ENCODE results near the gene PIK3C2G.

DNA sequence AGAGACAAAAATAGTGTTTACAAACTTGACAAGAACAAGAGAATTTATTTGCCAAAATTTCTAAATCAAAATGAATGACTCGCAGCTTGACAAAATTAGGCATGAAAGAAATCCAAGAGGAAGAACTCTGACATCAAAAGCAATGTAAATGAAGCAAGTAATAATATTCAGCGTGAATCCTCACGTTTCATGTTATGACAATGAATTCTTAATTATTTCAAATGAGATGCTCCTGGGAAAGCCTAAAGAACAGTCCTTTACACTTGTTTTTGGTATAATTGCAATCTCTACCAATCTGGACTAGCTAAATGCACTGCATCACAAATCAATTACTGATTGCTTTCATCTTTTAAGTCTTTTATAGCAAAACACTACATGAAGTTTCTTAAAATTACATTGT, 29.1 kb downstream of the PIK3C2G start:
- TF ChIP-seq POLR2A (IDR thresholded peaks at IDR 0.05; ENCODE audit: low read depth, low read length): no peak
- TF ChIP-seq, protein P1, sequence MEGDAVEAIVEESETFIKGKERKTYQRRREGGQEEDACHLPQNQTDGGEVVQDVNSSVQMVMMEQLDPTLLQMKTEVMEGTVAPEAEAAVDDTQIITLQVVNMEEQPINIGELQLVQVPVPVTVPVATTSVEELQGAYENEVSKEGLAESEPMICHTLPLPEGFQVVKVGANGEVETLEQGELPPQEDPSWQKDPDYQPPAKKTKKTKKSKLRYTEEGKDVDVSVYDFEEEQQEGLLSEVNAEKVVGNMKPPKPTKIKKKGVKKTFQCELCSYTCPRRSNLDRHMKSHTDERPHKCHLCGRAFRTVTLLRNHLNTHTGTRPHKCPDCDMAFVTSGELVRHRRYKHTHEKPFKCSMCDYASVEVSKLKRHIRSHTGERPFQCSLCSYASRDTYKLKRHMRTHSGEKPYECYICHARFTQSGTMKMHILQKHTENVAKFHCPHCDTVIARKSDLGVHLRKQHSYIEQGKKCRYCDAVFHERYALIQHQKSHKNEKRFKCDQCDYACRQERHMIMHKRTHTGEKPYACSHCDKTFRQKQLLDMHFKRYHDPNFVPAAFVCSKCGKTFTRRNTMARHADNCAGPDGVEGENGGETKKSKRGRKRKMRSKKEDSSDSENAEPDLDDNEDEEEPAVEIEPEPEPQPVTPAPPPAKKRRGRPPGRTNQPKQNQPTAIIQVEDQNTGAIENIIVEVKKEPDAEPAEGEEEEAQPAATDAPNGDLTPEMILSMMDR (conservative IDR thresholded peaks at IDR 0.05; ENCODE audit: low read depth, low read length): no peak
- no peak for TF ChIP-seq FOS (IDR thresholded peaks at IDR 0.05; ENCODE audit: low read depth, low read length)
- no peak for TF ChIP-seq MAFK (IDR thresholded peaks at IDR 0.05; ENCODE audit: low read depth, low read length)
- no peak for TF ChIP-seq USF2 (IDR thresholded peaks at IDR 0.05; ENCODE audit: low read depth, low read length)
- no peak for TF ChIP-seq RFX5 (IDR thresholded peaks at IDR 0.05; ENCODE audit: low read depth, low read length)
- TF ChIP-seq CEBPB (IDR thresholded peaks at IDR 0.05; ENCODE audit: low read depth, low read length): no peak

All from IMR-90 (cell line).